Lower lobe of right lung (tissue), 2 donors: Measurements from ENCODE around the gene PLAU. TPM values are rescaled to one million over a fixed set of nuclear protein-coding genes. Genes with fewer than 3 reads are reported as not detected.

ENCODE experiments used
- ATAC-seq, 2 donors: fragments of 200-7000 bp; cut with Tn5 transposase; one replicate each; pipeline ENCODE4 v1.9.1; 2020 to 2022; ENCODE audit warnings: mild to moderate bottlenecking in 2 of 2, moderate library complexity in 2 of 2
- DNase-seq: peaks from one replicate; pipeline ENCODE4 v3.0.0-alpha.2; 2020
- H3K27ac ChIP-seq: fragments of 200-600 bp; one replicate; pipeline ENCODE4 v1.8.0; 2022
- H3K27me3 ChIP-seq: fragments of 200-600 bp; one replicate; pipeline ENCODE4 v1.8.0; 2022; ENCODE audit warnings: low read depth
- H3K36me3 ChIP-seq: fragments of 200-600 bp; one replicate; pipeline ENCODE4 v1.8.0; 2022; ENCODE audit warnings: mild to moderate bottlenecking
- H3K4me1 ChIP-seq: fragments of 200-600 bp; one replicate; pipeline ENCODE4 v1.8.0; 2022
- H3K4me3 ChIP-seq: fragments of 200-600 bp; one replicate; pipeline ENCODE4 v1.8.0; 2022; ENCODE audit warnings: mild to moderate bottlenecking
- H3K9me3 ChIP-seq: fragments of 200-600 bp; one replicate; pipeline ENCODE4 v1.8.0; 2022
- CTCF ChIP-seq: fragments of 200-600 bp; IDR thresholded peaks from one replicate; pipeline ENCODE4 v1.8.0; 2022; ENCODE audit warnings: antibody characterized with exemption, mild to moderate bottlenecking
- intact Hi-C: fragments of 100-400 bp; cut with DNase I; formaldehyde crosslinking; loops from one replicate; pipeline ENCODE4 v1.11.0; 2022
- total RNA-seq: library from RNA; stranded (reverse); fragmentation: NEBNext Ultra II Directional; extraction: Animal tissue kit (Norgen Biotek cat#: 25700); gene quantifications from one replicate; pipeline ENCODE4 v1.2.1, GENCODE V29; 2021
- donor health status: DM: no; HTN: yes; CAD: no; lungs with severe emphysema.

PLAU gene
- total RNA-seq, 1 donor from 2014 or later = 29.0 TPM

GRCh38 chr10:73940634-73941221 is 29.8 kb downstream of the PLAU start:
- intact Hi-C loops = no loop called here
- peak; percentile 92 for DNase-seq
- H3K36me3 ChIP-seq = no peaks in the 10 kb centered on the region
- peak overlapping the region; percentile 58 for H3K27ac ChIP-seq
- H3K4me1 ChIP-seq = peaks cover 26% of the 10 kb centered on the region
- peak; percentile 96 for TF ChIP-seq CTCF
- peak; percentile 96 to 98 for ATAC-seq
- H3K4me3 ChIP-seq = peak overlapping the region; percentile 12
- no peaks in the 10 kb centered on the region for H3K27me3 ChIP-seq
- H3K9me3 ChIP-seq = no peaks in the 10 kb centered on the region

DNA sequence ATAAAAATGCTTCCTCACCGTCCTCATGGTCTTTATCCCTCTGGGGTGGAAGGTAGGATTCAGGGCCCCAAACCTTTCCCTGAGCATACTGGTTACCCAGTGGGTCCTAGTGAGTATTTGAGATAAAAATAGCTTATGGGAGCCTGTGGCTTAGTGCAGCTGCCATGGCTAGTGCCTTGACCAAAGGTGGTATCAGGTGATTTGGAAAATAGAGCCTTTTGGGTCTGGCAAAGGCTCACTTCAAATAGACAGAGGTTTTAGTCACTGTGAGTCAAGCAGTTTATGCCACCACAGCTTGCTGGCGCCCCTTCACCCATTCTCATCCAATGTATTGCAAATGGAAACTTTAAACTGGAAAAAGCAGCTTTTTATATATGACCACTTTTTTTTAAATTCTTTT is 30.4 kb downstream of the PLAU start:
- H3K27ac ChIP-seq = peak overlapping the region; percentile 58

DNA sequence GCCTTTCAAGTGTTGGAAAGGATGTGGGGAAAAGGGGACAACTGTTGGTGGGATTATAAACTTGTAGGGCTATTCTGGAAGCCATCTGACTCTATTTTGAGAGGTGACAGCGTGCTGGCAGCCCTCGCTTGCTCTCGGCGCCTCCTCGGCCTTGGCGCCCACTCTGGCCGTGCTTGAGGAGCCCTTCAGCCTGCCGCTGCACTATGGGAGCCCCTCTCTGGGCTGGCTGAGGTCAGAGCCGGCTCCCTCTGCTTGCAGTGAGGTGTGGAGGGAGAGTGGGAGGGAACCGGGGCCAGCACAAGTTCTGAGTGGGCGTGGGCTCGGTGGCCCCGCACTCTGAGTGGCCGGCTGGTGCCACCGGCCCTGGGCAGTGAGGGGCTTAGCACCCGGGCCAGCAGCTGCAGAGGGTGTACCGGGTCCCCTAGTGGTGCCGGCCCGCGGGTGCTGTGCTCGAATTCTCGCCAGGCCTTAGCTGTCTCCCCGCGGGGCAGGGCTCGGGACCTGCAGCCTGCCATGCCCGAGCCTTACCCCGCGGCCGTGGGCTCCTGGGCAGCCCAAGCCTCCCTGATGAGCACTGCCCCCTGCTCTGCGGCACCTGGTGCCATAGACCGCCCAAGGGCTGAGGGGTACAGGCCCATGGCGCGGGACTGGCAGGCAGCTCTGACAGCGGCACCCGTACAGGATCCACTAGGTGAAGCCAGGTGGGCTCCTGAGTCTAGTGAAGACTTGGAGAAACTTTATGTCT is 33.6 kb downstream of the PLAU start:
- DNase-seq = no peak
- Histone ChIP-seq H3K4me1 (peaks cover 10% of the 10 kb centered on the region), H3K9me3 (no peaks in the 10 kb centered on the region), H3K27me3 (no peaks in the 10 kb centered on the region), H3K36me3 (no peaks in the 10 kb centered on the region), H3K27ac (no peak overlapping the region), H3K4me3 (no peak overlapping the region)
- ATAC-seq = no peak
- intact Hi-C loops = no loop called here
- no peak for TF ChIP-seq CTCF

More for the DNA sequence above, 30.4 kb downstream of the PLAU start:
- Histone ChIP-seq H3K4me3 (no peak overlapping the region), H3K36me3 (no peaks in the 10 kb centered on the region), H3K27me3 (no peaks in the 10 kb centered on the region), H3K9me3 (no peaks in the 10 kb centered on the region), H3K4me1 (peaks cover 26% of the 10 kb centered on the region)
- DNase-seq (no peak), ATAC-seq (no peak)
- TF ChIP-seq CTCF = no peak
- intact Hi-C loops = no loop called here

DNA sequence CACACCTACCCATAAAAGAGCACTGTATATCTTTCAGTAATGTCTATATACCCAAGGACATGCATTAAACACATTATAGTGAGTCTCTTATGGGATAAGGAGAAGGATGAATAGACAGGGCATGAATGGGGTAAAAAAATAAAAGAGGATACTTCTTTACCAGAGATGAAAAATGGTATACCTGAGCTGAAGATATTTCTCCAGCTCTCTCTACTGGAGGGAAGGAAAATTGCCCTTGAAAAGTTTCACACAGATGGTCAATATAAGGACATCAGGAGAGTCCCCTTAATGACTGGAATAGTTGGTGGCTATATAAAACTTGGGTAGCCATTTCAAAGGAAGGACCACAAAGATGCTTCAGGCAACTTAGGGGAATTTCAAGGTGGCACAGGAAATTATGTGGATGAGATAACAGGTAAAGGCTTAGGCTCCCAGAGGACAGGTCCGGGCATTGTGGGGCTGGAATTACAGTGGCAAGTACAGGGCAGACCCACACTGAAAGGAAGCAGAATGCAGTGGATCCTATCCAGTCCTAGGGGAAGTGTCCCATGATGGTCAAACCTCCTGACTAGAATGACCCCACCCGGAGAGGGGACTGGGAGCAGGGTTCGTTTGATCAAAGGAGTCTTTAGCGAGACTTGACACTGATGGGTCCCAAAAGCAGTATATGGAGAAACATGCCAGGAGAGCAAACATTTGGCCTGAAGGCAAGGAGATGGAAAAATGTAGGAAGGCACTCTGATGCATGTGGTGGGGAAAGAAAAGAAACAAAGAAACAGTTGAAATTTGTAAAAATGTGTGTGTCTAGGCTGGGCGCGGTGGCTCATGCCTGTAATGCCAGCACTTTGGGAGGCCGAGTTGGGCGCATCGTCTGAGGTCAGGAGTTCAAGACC is 35.6 kb downstream of the PLAU start:
- no peaks in the 10 kb centered on the region for H3K9me3 ChIP-seq
- no peak overlapping the region for H3K4me3 ChIP-seq
- intact Hi-C loops = no loop called here
- ATAC-seq (no peak), DNase-seq (no peak)
- H3K36me3 ChIP-seq = no peaks in the 10 kb centered on the region
- no peaks in the 10 kb centered on the region for H3K4me1 ChIP-seq
- no peaks in the 10 kb centered on the region for H3K27me3 ChIP-seq
- TF ChIP-seq CTCF = no peak
- no peak overlapping the region for H3K27ac ChIP-seq

DNA sequence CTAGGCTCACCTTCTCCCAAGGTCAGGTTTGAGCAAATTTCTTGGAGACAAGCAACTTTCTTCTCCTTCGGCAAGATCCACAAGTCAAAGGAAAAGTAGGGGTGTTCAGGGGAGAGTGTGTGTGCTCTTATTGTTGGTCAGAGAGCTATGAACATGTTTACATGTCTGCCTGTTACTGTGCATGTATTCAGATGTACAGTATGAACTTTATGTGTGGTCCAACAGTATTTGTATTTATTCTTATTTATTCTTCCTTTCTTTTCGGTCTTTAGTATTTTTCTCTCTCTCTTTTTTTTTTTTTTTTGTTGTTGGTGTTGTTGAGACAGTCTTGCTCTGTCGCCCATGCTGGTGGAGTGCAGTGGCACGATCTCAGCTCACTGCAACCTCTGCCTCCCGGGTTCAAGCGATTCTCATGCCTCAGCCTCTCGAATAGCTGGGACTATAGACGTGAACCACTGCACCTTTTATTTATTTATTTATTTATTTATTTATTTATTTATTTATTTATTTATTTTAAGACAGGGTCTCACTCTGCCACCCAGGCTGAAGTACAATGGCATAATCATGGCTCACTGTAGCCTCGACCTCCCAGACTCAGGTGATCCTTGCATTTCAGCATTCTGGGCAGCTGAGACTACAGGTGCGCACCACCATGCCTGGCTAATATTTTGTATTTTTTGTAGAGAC is 38.2 kb downstream of the PLAU start:
- no peaks in the 10 kb centered on the region for H3K4me1 ChIP-seq
- intact Hi-C loops = no loop called here
- no peak overlapping the region for H3K27ac ChIP-seq
- no peaks in the 10 kb centered on the region for H3K9me3 ChIP-seq
- DNase-seq = no peak
- no peak overlapping the region for H3K4me3 ChIP-seq
- ATAC-seq = no peak
- no peaks in the 10 kb centered on the region for H3K36me3 ChIP-seq
- no peak for TF ChIP-seq CTCF
- no peaks in the 10 kb centered on the region for H3K27me3 ChIP-seq
